Fibroblast of mammary gland (primary cell): ENCODE data around the gene AOPEP.

ENCODE experiments used
- DNase-seq: peaks from one replicate; pipeline ENCODE4 v3.0.0-alpha.2; 2010; ENCODE audit warnings: low read depth
- H3K4me3 ChIP-seq: 2 replicates; pipeline ENCODE4 v1.5.1; 2011; ENCODE audit warnings: low read depth, mild to moderate bottlenecking, low read length, moderate library complexity; ENCODE audit not compliant: control insufficient read depth
- TF ChIP-seq, protein P1 (sequence below): conservative IDR thresholded peaks from 2 replicates; pipeline ENCODE4 v1.5.1; 2011; ENCODE audit warnings: low read depth, low read length, inconsistent platforms; ENCODE audit not compliant: control insufficient read depth, insufficient read depth

AOPEP gene

DNA sequence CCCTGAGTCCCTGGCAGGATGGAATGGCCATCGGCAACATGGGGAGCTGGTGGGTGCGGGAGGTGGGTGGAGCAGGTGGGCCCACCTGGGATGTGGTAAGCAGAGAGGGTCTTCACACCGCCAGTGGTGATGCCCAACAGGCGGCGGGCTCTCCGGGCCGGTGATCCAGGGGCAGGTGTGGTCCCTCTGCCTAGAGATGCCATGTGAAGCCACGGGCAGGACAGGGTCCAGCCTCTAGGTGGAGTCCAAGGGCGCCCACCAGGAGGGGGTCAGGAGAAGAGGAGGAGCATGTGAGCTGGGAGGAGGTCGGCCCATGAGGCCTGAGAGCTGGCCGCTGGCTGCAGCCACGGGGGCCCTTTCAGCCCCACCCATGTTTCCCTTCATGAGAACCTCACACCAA is 369.9 kb downstream of the AOPEP start:
- no peak overlapping the region for H3K4me3 ChIP-seq
- TF ChIP-seq, protein P1, sequence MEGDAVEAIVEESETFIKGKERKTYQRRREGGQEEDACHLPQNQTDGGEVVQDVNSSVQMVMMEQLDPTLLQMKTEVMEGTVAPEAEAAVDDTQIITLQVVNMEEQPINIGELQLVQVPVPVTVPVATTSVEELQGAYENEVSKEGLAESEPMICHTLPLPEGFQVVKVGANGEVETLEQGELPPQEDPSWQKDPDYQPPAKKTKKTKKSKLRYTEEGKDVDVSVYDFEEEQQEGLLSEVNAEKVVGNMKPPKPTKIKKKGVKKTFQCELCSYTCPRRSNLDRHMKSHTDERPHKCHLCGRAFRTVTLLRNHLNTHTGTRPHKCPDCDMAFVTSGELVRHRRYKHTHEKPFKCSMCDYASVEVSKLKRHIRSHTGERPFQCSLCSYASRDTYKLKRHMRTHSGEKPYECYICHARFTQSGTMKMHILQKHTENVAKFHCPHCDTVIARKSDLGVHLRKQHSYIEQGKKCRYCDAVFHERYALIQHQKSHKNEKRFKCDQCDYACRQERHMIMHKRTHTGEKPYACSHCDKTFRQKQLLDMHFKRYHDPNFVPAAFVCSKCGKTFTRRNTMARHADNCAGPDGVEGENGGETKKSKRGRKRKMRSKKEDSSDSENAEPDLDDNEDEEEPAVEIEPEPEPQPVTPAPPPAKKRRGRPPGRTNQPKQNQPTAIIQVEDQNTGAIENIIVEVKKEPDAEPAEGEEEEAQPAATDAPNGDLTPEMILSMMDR, result no peak
- no peak for DNase-seq

DNA sequence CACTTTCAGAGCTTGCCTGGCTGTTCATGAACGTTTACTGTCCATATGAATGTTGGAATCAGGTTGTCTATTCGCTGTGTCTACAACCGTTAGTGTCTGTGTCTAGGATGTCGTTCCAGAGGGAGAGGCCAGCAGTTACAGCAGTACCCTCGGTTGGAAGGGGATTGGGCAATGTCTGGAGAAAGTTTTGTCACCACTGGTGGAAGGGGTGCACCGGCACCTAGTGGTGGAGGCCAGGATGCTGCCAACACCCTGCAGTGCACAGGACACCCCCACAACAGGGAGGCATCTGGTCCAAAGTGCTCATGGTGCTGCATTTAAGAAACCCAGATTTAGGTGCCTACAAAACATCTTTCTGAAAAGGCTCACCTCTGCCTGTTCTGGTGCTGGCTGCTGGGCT is 370.3 kb downstream of the AOPEP start:
- no peak overlapping the region for H3K4me3 ChIP-seq
- TF ChIP-seq, protein P1, result no peak
- DNase-seq, result no peak

DNA sequence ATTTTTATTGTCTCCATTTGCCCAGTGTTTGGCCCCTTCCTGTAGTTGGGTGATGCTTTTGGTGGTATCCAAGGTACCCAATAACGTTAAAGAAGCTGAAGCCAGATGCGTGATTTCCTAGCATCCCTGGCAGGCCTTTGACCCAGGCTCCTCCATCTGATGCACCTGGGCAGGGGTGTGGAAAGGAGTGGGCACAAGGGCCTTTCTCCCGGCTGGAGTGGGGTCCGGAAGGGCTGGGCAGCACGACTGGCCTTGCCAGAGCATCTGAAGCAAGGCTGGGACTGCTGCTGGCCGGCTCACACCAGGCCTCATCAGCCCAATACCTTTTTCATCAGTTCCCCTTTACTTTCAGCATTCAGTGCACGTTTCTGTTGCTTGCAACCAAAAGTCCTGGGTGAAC is 370.8 kb downstream of the AOPEP start:
- H3K4me3 ChIP-seq, result no peak overlapping the region
- DNase-seq, result no peak
- TF ChIP-seq, protein P1, result no peak

DNA sequence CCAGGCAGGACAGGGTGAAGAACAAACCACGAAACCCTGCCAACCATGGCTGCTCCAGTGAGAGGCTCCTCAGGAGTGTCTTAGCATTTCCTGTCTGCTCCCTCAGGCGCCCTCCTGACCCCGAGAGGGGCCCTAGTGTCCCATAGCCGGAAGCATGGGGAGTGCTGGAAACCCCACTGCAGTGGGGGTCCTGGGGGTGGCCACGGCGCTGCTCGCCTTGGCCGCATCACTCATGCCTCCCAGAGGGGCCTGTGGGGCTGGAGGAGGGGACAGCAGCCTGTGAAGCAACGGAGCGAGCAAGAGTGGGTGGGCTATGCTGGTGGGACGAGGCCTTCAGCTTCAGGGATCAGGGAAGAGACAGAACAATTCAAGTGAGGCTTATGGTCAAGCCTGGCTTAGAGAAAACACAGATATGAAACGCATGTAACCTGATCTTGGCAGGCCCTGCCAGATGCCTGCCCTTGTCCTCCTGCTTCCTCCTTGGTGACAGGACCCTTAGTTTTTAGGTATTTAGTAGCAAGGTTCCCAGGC is 372.0 kb downstream of the AOPEP start:
- no peak overlapping the region for H3K4me3 ChIP-seq
- TF ChIP-seq, protein P1, result no peak
- DNase-seq, result no peak

DNA sequence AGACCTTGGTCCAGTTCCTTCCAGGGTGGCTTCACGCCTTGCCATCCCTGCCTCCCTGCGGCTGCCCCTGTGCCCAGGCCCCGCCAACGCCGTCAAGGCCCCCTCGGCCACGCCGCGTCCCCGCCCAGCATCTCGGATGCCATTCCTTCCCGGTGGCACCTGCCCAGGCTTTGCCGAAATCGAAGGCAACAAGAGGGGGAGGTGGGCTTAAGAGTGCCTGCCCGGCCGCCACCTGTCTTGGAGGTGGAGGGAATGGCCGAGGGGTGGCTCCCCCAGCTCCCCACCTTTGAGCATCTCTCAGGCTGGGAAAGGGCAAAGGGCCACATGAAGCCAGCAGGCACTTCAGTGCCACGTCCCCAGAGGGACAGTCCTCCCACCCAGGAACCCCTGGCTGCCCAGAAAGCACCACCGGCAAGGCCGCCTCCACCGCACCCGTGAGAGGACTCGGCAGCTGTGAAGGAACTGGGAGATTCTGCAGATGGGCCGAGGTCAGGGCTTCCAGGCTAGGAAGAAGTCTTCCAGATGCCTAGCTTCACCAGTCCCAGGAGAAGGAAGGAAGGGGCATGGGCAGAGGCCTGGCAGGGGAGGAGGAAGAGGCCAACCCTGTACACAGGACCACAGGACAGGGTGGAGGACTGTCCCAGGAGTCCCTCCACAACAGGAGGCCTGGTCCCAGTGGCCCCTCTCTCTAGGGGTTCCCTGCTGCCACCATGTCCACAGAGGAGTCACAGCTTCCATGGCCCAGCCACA is 373.0 kb downstream of the AOPEP start:
- H3K4me3 ChIP-seq, result no peak overlapping the region
- TF ChIP-seq, protein P1, result no peak
- DNase-seq, result no peak

DNA sequence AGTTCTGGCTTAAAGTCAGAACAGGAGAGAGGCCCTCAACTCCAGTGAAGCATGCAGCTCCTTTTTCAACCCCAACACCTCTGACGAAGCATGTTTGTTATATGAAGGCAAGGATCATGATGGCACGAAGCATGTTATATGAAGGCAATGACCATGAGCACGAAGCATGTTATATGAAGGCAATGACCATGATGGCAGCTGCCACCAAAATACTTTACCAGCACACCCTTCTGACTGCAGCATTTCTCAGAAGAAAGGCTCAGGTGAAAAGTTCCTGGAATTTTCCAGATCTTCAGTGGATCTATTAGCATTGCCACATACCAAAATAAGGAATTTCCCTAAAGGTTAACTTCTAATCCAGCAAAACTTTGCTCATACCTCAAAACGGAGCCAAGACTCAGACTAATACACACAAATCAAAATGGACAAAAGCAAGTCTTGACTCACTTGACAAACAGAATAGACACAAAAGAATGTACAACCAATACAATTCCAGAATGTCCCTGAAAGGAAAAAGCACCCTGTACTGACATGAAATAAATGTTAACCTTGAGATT is 373.6 kb downstream of the AOPEP start:
- TF ChIP-seq, protein P1, result no peak
- DNase-seq, result peak; percentile 52
- H3K4me3 ChIP-seq, result no peak overlapping the region
